HepG2 (cell line): ENCODE measurements around the gene XPR1. TPM values are rescaled to one million over a fixed set of nuclear protein-coding genes. Genes with fewer than 3 reads are reported as not detected.

ENCODE experiments used
- ATAC-seq: fragments of 200-7000 bp; cut with Tn5 transposase; 3 replicates; pipeline ENCODE4 v1.9.1; 2020; ENCODE audit warnings: mild to moderate bottlenecking, moderate library complexity
- BruUV-seq: library from RNA; stranded (reverse); fragments of 400-500 nt; replicated peaks from 2 replicates; lab custom pipeline; 2021; lab: Mats Ljungman, UMichigan
- CTCF ChIA-PET: fragments of 300-600 bp; formaldehyde crosslinking; extraction: SDS; loops from one replicate; lab custom pipeline; 2021; ENCODE audit warnings: low total read pairs, inconsistent platforms, low intra/inter-chr PET ratio; lab: Yijun Ruan, JAX
- POLR2A ChIA-PET: fragments of 350-600 bp; sonication (Branson Sonifier 250); formaldehyde crosslinking; loops from one replicate; lab custom pipeline; 2020; ENCODE audit warnings: antibody characterized with exemption, inconsistent platforms; lab: Yijun Ruan, JAX
- DNase-seq: peaks from one replicate; pipeline ENCODE4 v3.0.0-alpha.2; 2015; ENCODE audit warnings: low spot score
- FAIRE-seq: peaks from 3 replicates; lab custom pipeline; 2011; peaks lifted over from hg19 to GRCh38; lab: Jason Lieb, UNC
- H2AFZ ChIP-seq: one replicate; pipeline ENCODE4 v1.6.1; 2011; ENCODE audit warnings: low read length, inconsistent platforms
- H3K27ac ChIP-seq: fragments of 300-600 bp; 3 replicates; pipeline ENCODE4 v1.8.0; 2011; ENCODE audit warnings: mixed run types, mild to moderate bottlenecking, mixed read lengths, low read length, inconsistent platforms; ENCODE audit not compliant: insufficient read depth; ENCODE audit errors: extremely low read length
- H3K27me3 ChIP-seq, 2 experiments: fragments of 200-600 bp in 1 of 2; 2 replicates in 1 of 2; 3 replicates in 1 of 2; pipeline versions ENCODE4 v1.6.0 to v1.8.0; 2011; ENCODE audit warnings: low read length in 2 of 2, mild to moderate bottlenecking in 2 of 2, moderate library complexity in 2 of 2, inconsistent platforms in 1 of 2; ENCODE audit not compliant: insufficient read depth in 2 of 2, control insufficient read depth in 1 of 2
- H3K36me3 ChIP-seq, 2 experiments: fragments of 200-600 bp in 1 of 2; replicated peaks in 1 of 2; 2 replicates in 1 of 2; 3 replicates in 1 of 2; pipeline versions ENCODE4 v1.5.1 to v1.8.0; 2011; ENCODE audit warnings: low read length in 2 of 2, inconsistent platforms in 1 of 2; ENCODE audit not compliant: insufficient read depth in 2 of 2, control insufficient read depth in 1 of 2
- H3K4me1 ChIP-seq: 2 replicates; pipeline ENCODE4 v1.5.1; 2012; ENCODE audit warnings: low read length, inconsistent platforms; ENCODE audit not compliant: insufficient read depth
- H3K4me2 ChIP-seq: 2 replicates; pipeline ENCODE4 v1.6.0; 2011; ENCODE audit warnings: low read depth, low read length, inconsistent platforms
- H3K4me3 ChIP-seq, 3 experiments: fragments of 200-600 bp in 1 of 3; sonication (generic), shearing (Covaris generic) in 1 of 3; replicated peaks in 1 of 3; 2 replicates each; pipeline ENCODE4 v1.5.1; 2011 to 2016; ENCODE audit warnings: low read length in 3 of 3, inconsistent platforms in 2 of 3, low read depth in 2 of 3, mild to moderate bottlenecking in 2 of 3, control low read depth in 1 of 3, mixed read lengths in 1 of 3; ENCODE audit not compliant: insufficient read depth in 1 of 3
- H3K79me2 ChIP-seq: one replicate; pipeline ENCODE4 v1.6.1; 2011; ENCODE audit warnings: low read length, inconsistent platforms; ENCODE audit not compliant: insufficient read depth
- H3K9ac ChIP-seq: 2 replicates; pipeline ENCODE4 v1.6.0; 2011; ENCODE audit warnings: mild to moderate bottlenecking, low read depth, low read length, inconsistent platforms; ENCODE audit not compliant: insufficient read depth
- H3K9me3 ChIP-seq: 2 replicates; pipeline ENCODE4 v1.5.1; 2012; ENCODE audit warnings: mild to moderate bottlenecking, low read length
- H4K20me1 ChIP-seq: 2 replicates; pipeline ENCODE4 v1.6.0; 2011; ENCODE audit warnings: inconsistent platforms, mild to moderate bottlenecking, low read length, moderate library complexity; ENCODE audit not compliant: insufficient read depth
- CHD4 ChIP-seq: fragments of 200-600 bp; sonication (generic); IDR thresholded peaks from 2 replicates; pipeline ENCODE4 v1.7.0; 2017; ENCODE audit warnings: mild to moderate bottlenecking, low read length, borderline replicate concordance
- MTF1 ChIP-seq: sonication (generic); formaldehyde crosslinking; IDR thresholded peaks from 2 replicates; pipeline ENCODE4 v1.5.0; 2020; ENCODE audit warnings: missing genetic modification reagents
- WGBS: methylation state at CpG from one replicate; pipeline ENCODE4 v1.1.6; 2017; ENCODE audit warnings: low lambda C conversion rate; 5-methylcytosine and 5-hydroxymethylcytosine counted together
- in situ Hi-C: cut with HindIII; loops from 2 replicates; pipeline ENCODE4 v1.10.0; 2017; ENCODE audit warnings: low pct_unique_long_range_greater_than_20kb; ENCODE audit not compliant: extremely low pct_ligation_motif_present
- intact Hi-C: fragments of 100-400 bp; cut with micrococcal nuclease; formaldehyde crosslinking; loops from one replicate; pipeline ENCODE4 v1.10.0; 2022; ENCODE audit not compliant: unreplicated experiment
- polyA plus RNA-seq, 8 experiments: library from polyadenylated mRNA; depleted of rRNA in 3 of 8; stranded (reverse) in 7 of 8; unstranded in 1 of 8; fragments of >200 nt; fragmentation: Illumina TruSeq in 4 of 8; extraction: Trizol in 4 of 8; gene quantifications; 2 replicates each; pipeline versions ENCODE4 v1.2.1 to v1.2.3, GENCODE V29; 2011 to 2016; ENCODE audit warnings: low read depth in 4 of 8, missing spikeins in 1 of 8, mixed read lengths in 1 of 8; ENCODE audit not compliant: insufficient read depth in 1 of 8
- total RNA-seq, 5 experiments: library from RNA; depleted of rRNA; stranded (reverse); fragments of >200 nt; fragmentation: Illumina TruSeq; extraction: Trizol; gene quantifications; 2 replicates each; pipeline ENCODE4 v1.2.3, GENCODE V29; 2016; ENCODE audit warnings: low read depth in 1 of 5
- TF ChIP-seq, protein P1 (sequence below): sonication (generic); formaldehyde crosslinking; IDR thresholded peaks from 2 replicates; pipeline ENCODE4 v1.4.0; 2020; ENCODE audit warnings: mild to moderate bottlenecking, missing genetic modification reagents, borderline replicate concordance

XPR1 gene
- total and polyA plus RNA-seq, 2 of the 13 experiments (the other 11 are each of a cell fraction or from before 2014, with no cell fraction given) = 22.3 to 23.6 TPM

GRCh38 chr1:180617774-180618395, 13.9 kb upstream of the XPR1 start:
- no peaks in the 10 kb centered on the region for H3K36me3 ChIP-seq
- TF ChIP-seq MTF1 (CRISPR knock-in tag) = no peak
- no peak for TF ChIP-seq CHD4
- TF ChIP-seq, protein P1, sequence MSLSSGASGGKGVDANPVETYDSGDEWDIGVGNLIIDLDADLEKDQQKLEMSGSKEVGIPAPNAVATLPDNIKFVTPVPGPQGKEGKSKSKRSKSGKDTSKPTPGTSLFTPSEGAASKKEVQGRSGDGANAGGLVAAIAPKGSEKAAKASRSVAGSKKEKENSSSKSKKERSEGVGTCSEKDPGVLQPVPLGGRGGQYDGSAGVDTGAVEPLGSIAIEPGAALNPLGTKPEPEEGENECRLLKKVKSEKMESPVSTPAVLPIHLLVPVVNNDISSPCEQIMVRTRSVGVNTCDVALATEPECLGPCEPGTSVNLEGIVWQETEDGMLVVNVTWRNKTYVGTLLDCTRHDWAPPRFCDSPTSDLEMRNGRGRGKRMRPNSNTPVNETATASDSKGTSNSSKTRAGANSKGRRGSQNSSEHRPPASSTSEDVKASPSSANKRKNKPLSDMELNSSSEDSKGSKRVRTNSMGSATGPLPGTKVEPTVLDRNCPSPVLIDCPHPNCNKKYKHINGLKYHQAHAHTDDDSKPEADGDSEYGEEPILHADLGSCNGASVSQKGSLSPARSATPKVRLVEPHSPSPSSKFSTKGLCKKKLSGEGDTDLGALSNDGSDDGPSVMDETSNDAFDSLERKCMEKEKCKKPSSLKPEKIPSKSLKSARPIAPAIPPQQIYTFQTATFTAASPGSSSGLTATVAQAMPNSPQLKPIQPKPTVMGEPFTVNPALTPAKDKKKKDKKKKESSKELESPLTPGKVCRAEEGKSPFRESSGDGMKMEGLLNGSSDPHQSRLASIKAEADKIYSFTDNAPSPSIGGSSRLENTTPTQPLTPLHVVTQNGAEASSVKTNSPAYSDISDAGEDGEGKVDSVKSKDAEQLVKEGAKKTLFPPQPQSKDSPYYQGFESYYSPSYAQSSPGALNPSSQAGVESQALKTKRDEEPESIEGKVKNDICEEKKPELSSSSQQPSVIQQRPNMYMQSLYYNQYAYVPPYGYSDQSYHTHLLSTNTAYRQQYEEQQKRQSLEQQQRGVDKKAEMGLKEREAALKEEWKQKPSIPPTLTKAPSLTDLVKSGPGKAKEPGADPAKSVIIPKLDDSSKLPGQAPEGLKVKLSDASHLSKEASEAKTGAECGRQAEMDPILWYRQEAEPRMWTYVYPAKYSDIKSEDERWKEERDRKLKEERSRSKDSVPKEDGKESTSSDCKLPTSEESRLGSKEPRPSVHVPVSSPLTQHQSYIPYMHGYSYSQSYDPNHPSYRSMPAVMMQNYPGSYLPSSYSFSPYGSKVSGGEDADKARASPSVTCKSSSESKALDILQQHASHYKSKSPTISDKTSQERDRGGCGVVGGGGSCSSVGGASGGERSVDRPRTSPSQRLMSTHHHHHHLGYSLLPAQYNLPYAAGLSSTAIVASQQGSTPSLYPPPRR (CRISPR knock-in tag) = no peak
- TF ChIP-seq, all 625 proteins: peak for 0
- Histone ChIP-seq H4K20me1 (no peaks in the 10 kb centered on the region), H3K79me2 (no peaks in the 10 kb centered on the region), H3K9me3 (no peaks in the 10 kb centered on the region), H3K9ac (no peak overlapping the region), H2AFZ (no peak overlapping the region), H3K4me1 (no peaks in the 10 kb centered on the region), H3K27ac (no peak overlapping the region), H3K4me2 (no peak overlapping the region), H3K27me3 (peaks cover 0 to 4% of the 10 kb centered on the region in 2 experiments; a peak in 1 of 5 replicates), H3K4me3 (no peak overlapping the region)
- ChIA-PET POLR2A (no interaction called here), CTCF (no interaction called here)
- intact Hi-C loops (no loop called here), in situ Hi-C loops (no loop called here)
- DNase-seq (no peak), FAIRE-seq (no peak), ATAC-seq (no peak)
- BruUV-seq = no TSS peak
- WGBS = 30% methylated on average over 4 of the region's 4 CpGs
